ENCODE data around the gene SLC2A9. TPM values are rescaled to one million over a fixed set of nuclear protein-coding genes. Genes with fewer than 3 reads are reported as not detected.

The SLC2A9 gene
- total RNA-seq, 1 donor from 2014 or later, result 0.72 TPM

DNA sequence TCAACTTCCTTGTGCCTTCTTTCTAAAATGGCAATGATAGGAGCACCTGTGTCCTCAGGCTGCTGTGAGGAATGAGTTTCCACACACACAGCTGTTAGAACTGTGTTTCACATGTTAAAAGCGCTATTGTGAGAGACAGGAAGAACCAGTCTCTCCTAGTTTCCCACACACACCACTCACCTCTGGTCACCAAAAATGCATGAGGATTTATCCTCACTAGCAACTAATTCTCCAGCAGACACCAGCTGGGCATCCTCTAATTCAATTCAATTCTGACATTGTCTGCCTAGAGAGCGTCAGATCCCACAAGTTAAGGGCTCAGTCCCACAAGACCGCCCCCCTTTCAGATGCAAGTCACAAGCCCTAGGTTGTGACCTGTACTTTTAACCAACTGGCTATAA lies 29.0 kb upstream of the SLC2A9 start:
- TF ChIP-seq, protein P1, sequence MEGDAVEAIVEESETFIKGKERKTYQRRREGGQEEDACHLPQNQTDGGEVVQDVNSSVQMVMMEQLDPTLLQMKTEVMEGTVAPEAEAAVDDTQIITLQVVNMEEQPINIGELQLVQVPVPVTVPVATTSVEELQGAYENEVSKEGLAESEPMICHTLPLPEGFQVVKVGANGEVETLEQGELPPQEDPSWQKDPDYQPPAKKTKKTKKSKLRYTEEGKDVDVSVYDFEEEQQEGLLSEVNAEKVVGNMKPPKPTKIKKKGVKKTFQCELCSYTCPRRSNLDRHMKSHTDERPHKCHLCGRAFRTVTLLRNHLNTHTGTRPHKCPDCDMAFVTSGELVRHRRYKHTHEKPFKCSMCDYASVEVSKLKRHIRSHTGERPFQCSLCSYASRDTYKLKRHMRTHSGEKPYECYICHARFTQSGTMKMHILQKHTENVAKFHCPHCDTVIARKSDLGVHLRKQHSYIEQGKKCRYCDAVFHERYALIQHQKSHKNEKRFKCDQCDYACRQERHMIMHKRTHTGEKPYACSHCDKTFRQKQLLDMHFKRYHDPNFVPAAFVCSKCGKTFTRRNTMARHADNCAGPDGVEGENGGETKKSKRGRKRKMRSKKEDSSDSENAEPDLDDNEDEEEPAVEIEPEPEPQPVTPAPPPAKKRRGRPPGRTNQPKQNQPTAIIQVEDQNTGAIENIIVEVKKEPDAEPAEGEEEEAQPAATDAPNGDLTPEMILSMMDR (IDR thresholded peaks at IDR 0.05), result no peak
- Mint-ChIP-seq H3K36me3 (ENCODE audit: low read depth) (peaks cover 3% of the 10 kb centered on the region), H3K27me3 (ENCODE audit: low read depth) (peaks cover 11% of the 10 kb centered on the region), H3K4me1 (ENCODE audit: low read depth) (peaks cover 5% of the 10 kb centered on the region), H3K27ac (ENCODE audit: unreplicated experiment) (no peak overlapping the region), H3K9me3 (ENCODE audit: low read depth) (peaks cover 8% of the 10 kb centered on the region), H3K4me3 (ENCODE audit: unreplicated experiment) (no peak overlapping the region)
- DNase-seq (ENCODE audit: low spot score), result no peak

DNA sequence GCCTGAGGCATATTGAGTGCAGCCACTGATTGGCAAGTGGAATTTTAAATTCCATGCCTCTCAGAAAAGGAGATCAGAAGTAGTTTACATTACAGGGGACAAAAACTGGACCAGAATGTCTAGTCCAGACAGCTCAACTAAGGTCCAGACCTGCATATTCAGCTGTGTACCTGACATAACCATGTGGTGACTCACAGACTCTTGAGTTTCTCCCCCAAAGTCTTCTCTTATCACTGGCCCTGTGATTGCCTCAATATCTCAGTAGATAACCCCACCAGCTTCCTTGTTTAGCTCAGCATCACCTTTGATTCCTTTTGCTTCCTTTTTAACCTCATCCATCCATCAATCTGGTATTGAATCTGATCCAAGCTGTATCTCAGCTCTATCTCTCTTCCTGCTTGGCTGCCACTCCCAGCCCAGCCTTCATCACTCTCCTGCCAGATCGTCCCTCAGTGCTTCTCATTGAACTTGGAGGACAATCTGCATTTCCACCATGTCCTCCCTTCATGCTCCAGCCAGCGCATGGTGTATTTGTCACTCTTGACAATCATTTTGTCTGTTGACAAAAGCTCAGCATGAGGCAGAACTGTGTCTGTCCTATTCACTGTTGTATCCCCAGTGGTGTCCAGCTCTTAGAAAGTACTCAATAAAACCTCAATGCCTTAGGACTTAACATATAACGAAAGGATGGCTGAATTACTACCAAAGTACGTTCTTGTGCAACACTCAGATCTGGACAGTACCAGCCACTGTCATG lies 27.8 kb upstream of the SLC2A9 start:
- peaks cover 11% of the 10 kb centered on the region for H3K27me3 Mint-ChIP-seq (ENCODE audit: low read depth)
- peaks cover 7% of the 10 kb centered on the region for H3K4me1 Mint-ChIP-seq (ENCODE audit: low read depth)
- H3K36me3 Mint-ChIP-seq (ENCODE audit: low read depth), result peaks cover 3% of the 10 kb centered on the region
- no peak overlapping the region for H3K27ac Mint-ChIP-seq (ENCODE audit: unreplicated experiment)
- no peak for DNase-seq (ENCODE audit: low spot score)
- TF ChIP-seq, protein P1 (IDR thresholded peaks at IDR 0.05), result no peak
- H3K9me3 Mint-ChIP-seq (ENCODE audit: low read depth), result peaks cover 8% of the 10 kb centered on the region
- no peak overlapping the region for H3K4me3 Mint-ChIP-seq (ENCODE audit: unreplicated experiment)

DNA sequence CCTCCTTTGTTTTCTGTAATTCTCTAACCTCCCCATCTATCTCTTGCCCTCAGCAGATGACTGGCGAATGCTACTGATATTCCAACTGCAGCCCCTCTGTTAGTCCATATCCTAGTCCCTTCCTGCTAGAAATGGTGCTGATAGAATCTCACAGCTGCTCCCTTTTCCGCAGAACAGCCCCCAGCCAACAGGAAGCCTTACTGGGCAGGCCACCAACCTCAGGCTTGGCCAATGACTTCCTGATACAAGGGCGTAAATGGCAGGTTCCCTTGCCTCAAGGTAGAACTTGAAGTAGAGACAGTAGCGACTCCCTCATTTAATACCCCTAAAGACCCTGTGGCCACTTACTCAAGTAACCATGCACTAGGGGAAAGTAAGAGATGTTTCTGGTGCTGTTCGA lies 26.7 kb upstream of the SLC2A9 start:
- DNase-seq (ENCODE audit: low spot score), result no peak
- H3K9me3 Mint-ChIP-seq (ENCODE audit: low read depth), result peaks cover 13% of the 10 kb centered on the region
- TF ChIP-seq, protein P1 (IDR thresholded peaks at IDR 0.05), result no peak
- peaks cover 7% of the 10 kb centered on the region for H3K4me1 Mint-ChIP-seq (ENCODE audit: low read depth)
- no peak overlapping the region for H3K27ac Mint-ChIP-seq (ENCODE audit: unreplicated experiment)
- peaks cover 3% of the 10 kb centered on the region for H3K36me3 Mint-ChIP-seq (ENCODE audit: low read depth)
- peaks cover 11% of the 10 kb centered on the region for H3K27me3 Mint-ChIP-seq (ENCODE audit: low read depth)
- no peak overlapping the region for H3K4me3 Mint-ChIP-seq (ENCODE audit: unreplicated experiment)

DNA sequence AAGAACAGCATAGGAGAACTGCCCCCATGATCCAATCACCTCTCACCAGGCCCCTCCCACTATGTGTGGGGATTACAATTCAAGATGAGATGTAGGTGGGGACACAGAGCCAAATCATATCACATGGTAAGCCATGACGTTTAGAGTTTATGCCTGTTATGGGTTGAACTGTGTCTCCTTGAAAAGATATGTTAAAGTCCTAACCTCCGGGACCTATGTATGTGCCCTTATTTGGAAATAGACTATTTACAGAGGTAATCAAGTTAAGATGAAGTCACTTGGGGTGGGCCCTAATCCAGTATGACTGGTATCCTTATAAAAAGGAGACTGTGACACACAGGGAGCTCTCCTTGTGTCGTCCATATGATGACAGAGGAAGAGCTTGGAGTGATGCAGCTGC lies 25.2 kb upstream of the SLC2A9 start:
- peaks cover 7% of the 10 kb centered on the region for H3K4me1 Mint-ChIP-seq (ENCODE audit: low read depth)
- peaks cover 21% of the 10 kb centered on the region for H3K9me3 Mint-ChIP-seq (ENCODE audit: low read depth)
- no peak overlapping the region for H3K4me3 Mint-ChIP-seq (ENCODE audit: unreplicated experiment)
- H3K36me3 Mint-ChIP-seq (ENCODE audit: low read depth), result peaks cover 9% of the 10 kb centered on the region
- H3K27me3 Mint-ChIP-seq (ENCODE audit: low read depth), result peaks cover 6% of the 10 kb centered on the region
- no peak overlapping the region for H3K27ac Mint-ChIP-seq (ENCODE audit: unreplicated experiment)
- TF ChIP-seq, protein P1 (IDR thresholded peaks at IDR 0.05), result no peak
- no peak for DNase-seq (ENCODE audit: low spot score)

DNA sequence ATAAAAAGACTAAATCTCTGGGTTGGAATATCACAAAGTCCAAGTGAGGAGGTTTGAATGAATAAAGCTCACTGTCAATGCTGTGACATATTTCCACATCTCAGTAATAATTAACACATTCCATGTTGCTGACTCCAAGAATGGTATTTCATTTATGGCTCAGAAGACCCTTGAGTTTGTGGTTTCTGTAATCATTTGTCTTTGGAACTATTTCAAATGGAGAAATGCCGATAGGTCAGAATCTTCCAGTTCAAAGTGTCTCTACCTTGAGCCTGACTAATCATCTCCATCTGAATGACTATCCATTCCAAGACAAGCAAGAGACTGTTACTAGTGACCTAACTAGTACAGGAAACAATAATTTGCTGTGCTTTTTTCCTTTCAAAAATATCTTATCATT lies 24.2 kb upstream of the SLC2A9 start:
- Mint-ChIP-seq H3K27me3 (ENCODE audit: low read depth) (peaks cover 2% of the 10 kb centered on the region), H3K4me3 (ENCODE audit: unreplicated experiment) (no peak overlapping the region), H3K9me3 (ENCODE audit: low read depth) (peaks cover 21% of the 10 kb centered on the region), H3K27ac (ENCODE audit: unreplicated experiment) (no peak overlapping the region), H3K4me1 (ENCODE audit: low read depth) (peaks cover 7% of the 10 kb centered on the region), H3K36me3 (ENCODE audit: low read depth) (peaks cover 9% of the 10 kb centered on the region)
- no peak for DNase-seq (ENCODE audit: low spot score)
- TF ChIP-seq, protein P1 (IDR thresholded peaks at IDR 0.05), result no peak
